Measurements from ENCODE around the gene CNTNAP2.

The CNTNAP2 gene

DNA sequence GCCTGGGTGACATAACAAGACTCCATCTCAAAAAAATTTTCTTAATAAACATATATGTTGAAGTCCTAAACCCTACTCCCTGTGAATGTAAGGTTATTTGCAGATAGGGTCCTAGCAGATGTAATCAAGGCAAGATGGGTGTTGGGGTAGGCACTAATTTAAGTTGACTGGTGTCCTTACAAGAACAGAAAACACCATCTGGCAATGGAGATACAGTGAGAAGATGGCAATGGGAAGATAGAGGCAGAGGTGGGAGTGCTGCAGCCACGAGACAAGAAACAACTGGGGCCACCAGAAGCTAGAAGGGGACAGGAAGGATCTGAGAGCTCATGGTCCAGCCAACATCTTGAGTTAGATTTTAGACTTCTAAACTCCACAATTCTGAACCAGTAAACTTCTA lies 606.4 kb downstream of the CNTNAP2 start (continued):
- TF ChIP-seq, protein P1, sequence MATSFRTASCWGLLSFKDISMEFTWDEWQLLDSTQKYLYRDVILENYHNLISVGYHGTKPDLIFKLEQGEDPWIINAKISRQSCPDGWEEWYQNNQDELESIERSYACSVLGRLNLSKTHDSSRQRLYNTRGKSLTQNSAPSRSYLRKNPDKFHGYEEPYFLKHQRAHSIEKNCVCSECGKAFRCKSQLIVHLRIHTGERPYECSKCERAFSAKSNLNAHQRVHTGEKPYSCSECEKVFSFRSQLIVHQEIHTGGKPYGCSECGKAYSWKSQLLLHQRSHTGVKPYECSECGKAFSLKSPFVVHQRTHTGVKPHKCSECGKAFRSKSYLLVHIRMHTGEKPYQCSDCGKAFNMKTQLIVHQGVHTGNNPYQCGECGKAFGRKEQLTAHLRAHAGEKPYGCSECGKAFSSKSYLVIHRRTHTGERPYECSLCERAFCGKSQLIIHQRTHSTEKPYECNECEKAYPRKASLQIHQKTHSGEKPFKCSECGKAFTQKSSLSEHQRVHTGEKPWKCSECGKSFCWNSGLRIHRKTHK (tag by site-specific recombination; IDR thresholded peaks at IDR 0.05) = no peak
- TF ChIP-seq, protein P2, sequence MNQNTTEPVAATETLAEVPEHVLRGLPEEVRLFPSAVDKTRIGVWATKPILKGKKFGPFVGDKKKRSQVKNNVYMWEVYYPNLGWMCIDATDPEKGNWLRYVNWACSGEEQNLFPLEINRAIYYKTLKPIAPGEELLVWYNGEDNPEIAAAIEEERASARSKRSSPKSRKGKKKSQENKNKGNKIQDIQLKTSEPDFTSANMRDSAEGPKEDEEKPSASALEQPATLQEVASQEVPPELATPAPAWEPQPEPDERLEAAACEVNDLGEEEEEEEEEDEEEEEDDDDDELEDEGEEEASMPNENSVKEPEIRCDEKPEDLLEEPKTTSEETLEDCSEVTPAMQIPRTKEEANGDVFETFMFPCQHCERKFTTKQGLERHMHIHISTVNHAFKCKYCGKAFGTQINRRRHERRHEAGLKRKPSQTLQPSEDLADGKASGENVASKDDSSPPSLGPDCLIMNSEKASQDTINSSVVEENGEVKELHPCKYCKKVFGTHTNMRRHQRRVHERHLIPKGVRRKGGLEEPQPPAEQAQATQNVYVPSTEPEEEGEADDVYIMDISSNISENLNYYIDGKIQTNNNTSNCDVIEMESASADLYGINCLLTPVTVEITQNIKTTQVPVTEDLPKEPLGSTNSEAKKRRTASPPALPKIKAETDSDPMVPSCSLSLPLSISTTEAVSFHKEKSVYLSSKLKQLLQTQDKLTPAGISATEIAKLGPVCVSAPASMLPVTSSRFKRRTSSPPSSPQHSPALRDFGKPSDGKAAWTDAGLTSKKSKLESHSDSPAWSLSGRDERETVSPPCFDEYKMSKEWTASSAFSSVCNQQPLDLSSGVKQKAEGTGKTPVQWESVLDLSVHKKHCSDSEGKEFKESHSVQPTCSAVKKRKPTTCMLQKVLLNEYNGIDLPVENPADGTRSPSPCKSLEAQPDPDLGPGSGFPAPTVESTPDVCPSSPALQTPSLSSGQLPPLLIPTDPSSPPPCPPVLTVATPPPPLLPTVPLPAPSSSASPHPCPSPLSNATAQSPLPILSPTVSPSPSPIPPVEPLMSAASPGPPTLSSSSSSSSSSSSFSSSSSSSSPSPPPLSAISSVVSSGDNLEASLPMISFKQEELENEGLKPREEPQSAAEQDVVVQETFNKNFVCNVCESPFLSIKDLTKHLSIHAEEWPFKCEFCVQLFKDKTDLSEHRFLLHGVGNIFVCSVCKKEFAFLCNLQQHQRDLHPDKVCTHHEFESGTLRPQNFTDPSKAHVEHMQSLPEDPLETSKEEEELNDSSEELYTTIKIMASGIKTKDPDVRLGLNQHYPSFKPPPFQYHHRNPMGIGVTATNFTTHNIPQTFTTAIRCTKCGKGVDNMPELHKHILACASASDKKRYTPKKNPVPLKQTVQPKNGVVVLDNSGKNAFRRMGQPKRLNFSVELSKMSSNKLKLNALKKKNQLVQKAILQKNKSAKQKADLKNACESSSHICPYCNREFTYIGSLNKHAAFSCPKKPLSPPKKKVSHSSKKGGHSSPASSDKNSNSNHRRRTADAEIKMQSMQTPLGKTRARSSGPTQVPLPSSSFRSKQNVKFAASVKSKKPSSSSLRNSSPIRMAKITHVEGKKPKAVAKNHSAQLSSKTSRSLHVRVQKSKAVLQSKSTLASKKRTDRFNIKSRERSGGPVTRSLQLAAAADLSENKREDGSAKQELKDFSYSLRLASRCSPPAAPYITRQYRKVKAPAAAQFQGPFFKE (tag by site-specific recombination; IDR thresholded peaks at IDR 0.05; ENCODE audit: borderline replicate concordance) = no peak
- TF ChIP-seq MEIS1 (CRISPR knock-in tag; IDR thresholded peaks at IDR 0.05; ENCODE audit: borderline replicate concordance) (no peak), ZNF660 (tag by site-specific recombination; IDR thresholded peaks at IDR 0.05) (no peak), ZNF623 (tag by site-specific recombination; IDR thresholded peaks at IDR 0.05) (no peak), ZSCAN23 (tag by site-specific recombination; IDR thresholded peaks at IDR 0.05) (no peak), ZNF837 (tag by site-specific recombination; IDR thresholded peaks at IDR 0.05) (no peak), ZNF324 (tag by site-specific recombination; IDR thresholded peaks at IDR 0.05) (no peak), REPIN1 (tag by site-specific recombination; IDR thresholded peaks at IDR 0.05; ENCODE audit: low read depth) (no peak), ZBTB8A (tag by site-specific recombination; IDR thresholded peaks at IDR 0.05) (no peak), ZNF350 (tag by site-specific recombination; IDR thresholded peaks at IDR 0.05) (no peak), ZNF354C (tag by site-specific recombination; IDR thresholded peaks at IDR 0.05; ENCODE audit: borderline replicate concordance, low read depth) (no peak)

DNA sequence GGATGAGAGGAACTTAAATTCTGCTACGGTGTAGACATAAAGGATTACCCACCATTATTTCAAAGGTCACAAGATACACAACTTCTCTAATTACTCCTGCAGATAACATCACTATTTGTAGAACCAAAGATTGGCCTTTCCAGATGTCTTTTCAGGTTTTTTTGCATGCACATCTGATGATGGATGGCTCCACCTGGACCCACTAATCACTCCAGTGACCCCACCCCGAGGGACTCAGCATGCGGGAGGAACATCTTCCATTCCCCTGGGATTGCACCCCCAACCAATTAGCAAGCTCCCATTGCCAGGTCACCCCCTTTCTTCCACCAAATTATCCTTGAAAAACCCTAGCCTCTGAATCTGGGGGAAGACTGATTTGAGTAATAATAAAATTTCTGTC lies 608.9 kb downstream of the CNTNAP2 start:
- CTCF ChIA-PET = no interaction called here
- TF ChIP-seq ZNF391 (tag by site-specific recombination; IDR thresholded peaks at IDR 0.05; ENCODE audit: borderline replicate concordance, low read depth) (no peak), ZNF830 (tag by site-specific recombination; IDR thresholded peaks at IDR 0.05; ENCODE audit: low read depth) (no peak), ZBTB1 (tag by site-specific recombination; IDR thresholded peaks at IDR 0.05) (no peak), ZNF596 (tag by site-specific recombination; IDR thresholded peaks at IDR 0.05) (no peak), SCRT1 (tag by site-specific recombination; IDR thresholded peaks at IDR 0.05; ENCODE audit: borderline replicate concordance) (no peak), MZF1 (tag by site-specific recombination; IDR thresholded peaks at IDR 0.05; ENCODE audit: borderline replicate concordance) (no peak), ZSCAN23 (tag by site-specific recombination; IDR thresholded peaks at IDR 0.05) (no peak)
- TF ChIP-seq, protein P3, sequence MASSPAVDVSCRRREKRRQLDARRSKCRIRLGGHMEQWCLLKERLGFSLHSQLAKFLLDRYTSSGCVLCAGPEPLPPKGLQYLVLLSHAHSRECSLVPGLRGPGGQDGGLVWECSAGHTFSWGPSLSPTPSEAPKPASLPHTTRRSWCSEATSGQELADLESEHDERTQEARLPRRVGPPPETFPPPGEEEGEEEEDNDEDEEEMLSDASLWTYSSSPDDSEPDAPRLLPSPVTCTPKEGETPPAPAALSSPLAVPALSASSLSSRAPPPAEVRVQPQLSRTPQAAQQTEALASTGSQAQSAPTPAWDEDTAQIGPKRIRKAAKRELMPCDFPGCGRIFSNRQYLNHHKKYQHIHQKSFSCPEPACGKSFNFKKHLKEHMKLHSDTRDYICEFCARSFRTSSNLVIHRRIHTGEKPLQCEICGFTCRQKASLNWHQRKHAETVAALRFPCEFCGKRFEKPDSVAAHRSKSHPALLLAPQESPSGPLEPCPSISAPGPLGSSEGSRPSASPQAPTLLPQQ (tag by site-specific recombination; IDR thresholded peaks at IDR 0.05) = no peak
- TF ChIP-seq, protein P4, sequence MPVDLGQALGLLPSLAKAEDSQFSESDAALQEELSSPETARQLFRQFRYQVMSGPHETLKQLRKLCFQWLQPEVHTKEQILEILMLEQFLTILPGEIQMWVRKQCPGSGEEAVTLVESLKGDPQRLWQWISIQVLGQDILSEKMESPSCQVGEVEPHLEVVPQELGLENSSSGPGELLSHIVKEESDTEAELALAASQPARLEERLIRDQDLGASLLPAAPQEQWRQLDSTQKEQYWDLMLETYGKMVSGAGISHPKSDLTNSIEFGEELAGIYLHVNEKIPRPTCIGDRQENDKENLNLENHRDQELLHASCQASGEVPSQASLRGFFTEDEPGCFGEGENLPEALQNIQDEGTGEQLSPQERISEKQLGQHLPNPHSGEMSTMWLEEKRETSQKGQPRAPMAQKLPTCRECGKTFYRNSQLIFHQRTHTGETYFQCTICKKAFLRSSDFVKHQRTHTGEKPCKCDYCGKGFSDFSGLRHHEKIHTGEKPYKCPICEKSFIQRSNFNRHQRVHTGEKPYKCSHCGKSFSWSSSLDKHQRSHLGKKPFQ (tag by site-specific recombination; IDR thresholded peaks at IDR 0.05) = no peak
- TF ChIP-seq, protein P5, sequence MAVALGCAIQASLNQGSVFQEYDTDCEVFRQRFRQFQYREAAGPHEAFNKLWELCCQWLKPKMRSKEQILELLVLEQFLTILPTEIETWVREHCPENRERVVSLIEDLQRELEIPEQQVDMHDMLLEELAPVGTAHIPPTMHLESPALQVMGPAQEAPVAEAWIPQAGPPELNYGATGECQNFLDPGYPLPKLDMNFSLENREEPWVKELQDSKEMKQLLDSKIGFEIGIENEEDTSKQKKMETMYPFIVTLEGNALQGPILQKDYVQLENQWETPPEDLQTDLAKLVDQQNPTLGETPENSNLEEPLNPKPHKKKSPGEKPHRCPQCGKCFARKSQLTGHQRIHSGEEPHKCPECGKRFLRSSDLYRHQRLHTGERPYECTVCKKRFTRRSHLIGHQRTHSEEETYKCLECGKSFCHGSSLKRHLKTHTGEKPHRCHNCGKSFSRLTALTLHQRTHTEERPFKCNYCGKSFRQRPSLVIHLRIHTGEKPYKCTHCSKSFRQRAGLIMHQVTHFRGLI (tag by site-specific recombination; IDR thresholded peaks at IDR 0.05) = no peak

More for the DNA sequence above, 608.9 kb downstream of the CNTNAP2 start:
- Histone ChIP-seq H3K36me3 (ENCODE audit: control insufficient read depth in 2 of 2, insufficient read depth in 1 of 2, low read length in 2 of 2) (no peaks in the 10 kb centered on the region), H3K4me3 (ENCODE audit: low read depth, low read length) (no peak overlapping the region), H3K4me1 (ENCODE audit: control insufficient read depth, insufficient read depth, low read length) (no peaks in the 10 kb centered on the region), H3K9me3 (ENCODE audit: control insufficient read depth, insufficient read depth, low read depth, low read length) (no peaks in the 10 kb centered on the region), H3K27ac (ENCODE audit: extremely low read depth, low read depth, low read length) (no peak overlapping the region)
- POLR2A ChIA-PET = no interaction called here
